ENCODE results near the gene TNN.
A peak's percentile ranks its signal among the peaks of the same experiment; 100 is the strongest.

Gene TNN

GRCh38 chr1:175150596-175151319, 83.1 kb downstream of the TNN start:
- no peak for DNase-seq

- peak; percentile 64 for DNase-seq
Measured at GRCh38 chr1:175152006-175152652, 84.5 kb downstream of the TNN start.

- peak; percentile 70 for DNase-seq
Measured at GRCh38 chr1:175154629-175155472, 87.2 kb downstream of the TNN start.

- no peak for DNase-seq
Measured at GRCh38 chr1:175155473-175155856, 87.8 kb downstream of the TNN start.

DNA sequence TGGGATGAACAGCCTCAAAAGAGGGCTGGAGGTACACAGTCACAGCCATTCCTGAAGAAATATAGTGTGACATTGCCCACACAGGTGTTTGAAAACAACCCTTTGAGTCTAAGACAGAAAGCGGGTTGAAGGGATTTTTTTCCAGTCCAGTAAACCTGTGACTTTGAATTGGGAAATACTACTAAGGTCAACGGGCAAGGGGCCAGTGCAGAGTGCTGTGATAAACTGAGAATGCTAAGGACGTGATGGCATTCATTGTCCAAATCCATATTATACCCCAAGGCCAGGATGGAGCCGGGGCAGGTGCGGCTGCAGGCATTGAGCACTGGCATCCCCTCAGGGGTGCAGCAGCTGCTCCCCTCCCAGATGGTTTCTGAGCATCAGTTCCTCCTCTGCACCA, 88.3 kb downstream of the TNN start:
- DNase-seq = no peak

DNA sequence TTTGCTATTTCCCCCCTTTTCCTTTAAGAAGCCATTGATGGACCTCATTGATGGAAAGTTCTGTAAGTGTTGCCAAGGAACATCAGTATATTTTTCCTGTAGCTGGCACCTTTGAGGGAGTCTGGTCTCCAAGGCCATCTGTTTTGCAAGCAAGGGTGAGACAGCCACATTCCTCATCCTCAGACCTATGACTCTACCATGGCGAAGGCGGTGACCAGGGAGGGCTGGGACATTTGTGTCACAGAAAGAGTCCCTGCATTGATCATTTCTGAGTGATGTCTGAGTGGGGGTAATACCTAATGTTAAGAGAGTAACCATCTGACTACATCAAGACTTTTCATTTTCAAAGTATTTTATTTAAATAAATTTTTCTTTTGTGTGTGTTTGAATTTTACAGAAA, 89.6 kb downstream of the TNN start:
- no peak for DNase-seq

- no peak for DNase-seq
Measured at GRCh38 chr1:175158170-175158591, 90.5 kb downstream of the TNN start.

DNA sequence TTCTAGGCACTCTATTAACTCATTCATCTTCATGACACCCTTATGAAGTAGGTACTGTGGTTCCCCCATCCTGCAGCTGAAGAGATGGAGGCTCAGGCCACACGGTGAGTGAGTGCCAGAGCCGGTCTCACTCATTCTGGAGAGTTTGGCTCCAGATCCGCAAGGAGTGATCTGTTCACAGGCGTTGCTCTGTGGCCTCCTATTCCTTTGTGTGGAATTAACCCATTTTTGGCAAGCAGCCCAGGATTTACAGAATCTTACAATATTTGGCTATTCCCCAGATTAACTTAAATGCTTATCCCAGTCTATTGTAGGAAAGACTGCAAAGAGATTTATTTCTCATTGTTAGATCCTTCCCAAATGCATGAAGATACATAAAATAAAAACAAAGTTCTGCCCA, 95.3 kb downstream of the TNN start:
- no peak for DNase-seq

GRCh38 chr1:175163702-175164101, 96.1 kb downstream of the TNN start:
- no peak for DNase-seq

- no peak for DNase-seq
Measured at GRCh38 chr1:175164751-175165150, 97.1 kb downstream of the TNN start.

DNA sequence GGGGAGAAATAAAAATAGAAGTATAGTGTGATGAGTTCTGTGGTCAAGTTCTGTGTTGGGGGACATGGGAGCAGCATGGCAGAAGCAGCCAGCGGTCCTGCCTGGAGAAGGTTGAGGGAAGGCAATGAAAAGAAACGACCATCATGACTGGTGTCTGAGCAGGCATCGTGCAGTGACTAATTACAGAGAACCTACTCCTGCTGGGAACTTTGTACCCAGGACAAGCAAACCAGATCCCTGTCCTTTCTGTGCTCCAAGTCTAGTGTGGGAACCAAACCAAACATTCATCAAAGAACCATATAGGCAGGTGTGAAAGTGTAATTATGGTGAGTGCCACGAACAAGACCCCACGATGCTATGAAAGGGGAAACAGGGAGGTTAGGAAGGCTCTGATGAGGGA, 99.1 kb downstream of the TNN start:
- no peak for DNase-seq

DNA sequence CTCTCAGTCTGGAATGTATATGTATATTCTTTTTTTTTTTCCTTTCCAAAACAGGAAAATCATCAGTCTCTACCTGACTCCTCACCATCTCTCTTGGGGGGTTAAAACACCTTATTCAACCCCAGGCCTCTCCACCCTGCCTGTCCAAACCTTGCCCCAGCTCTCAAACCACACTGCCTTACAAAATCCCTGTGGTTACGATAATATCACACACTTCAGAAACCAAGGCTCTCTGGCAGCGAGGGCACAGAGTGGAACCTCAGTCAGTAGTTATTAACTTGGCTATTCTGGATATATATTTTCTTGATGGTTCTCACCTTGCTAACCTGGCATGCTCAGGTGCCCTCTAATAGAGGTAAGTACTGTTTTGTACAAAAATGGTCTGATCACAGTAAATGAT, 100.2 kb downstream of the TNN start:
- no peak for DNase-seq

- DNase-seq = no peak
Measured at GRCh38 chr1:175168782-175169181, 101.1 kb downstream of the TNN start.

DNA sequence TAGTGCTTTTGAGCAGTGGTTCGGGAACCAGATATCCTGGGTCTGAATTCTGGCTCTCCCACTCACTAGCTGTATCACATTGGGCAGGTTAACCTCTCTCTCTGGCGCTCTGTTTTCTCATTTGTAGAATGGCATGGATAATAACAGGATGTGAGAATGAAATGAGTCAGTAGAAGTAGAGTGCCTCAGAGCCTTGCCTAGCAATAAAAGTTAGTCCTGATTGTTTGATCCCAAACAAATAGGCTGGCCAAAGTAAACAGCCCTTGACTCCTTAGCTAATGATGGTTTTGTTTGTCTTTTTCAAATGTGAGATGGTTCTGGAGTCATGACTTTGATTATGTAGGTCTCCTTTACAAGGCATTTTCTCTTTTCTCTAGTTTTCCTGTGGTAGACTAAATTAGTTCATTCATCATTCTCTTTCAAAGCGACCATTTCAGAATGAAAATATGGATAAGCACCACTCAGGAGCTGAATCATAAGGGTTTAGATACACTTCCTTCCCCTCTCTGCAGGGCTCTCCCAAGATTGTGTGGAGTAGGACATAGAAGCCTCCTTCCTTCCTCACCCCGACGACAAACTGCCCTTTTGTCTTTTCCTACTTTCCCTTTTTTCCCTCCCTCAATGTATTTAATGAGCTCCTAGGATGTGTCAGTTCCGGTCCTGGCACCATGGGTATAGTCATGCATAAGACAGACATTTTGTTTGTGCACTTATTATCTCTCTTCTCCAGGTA, 101.8 kb downstream of the TNN start:
- DNase-seq = no peak

GRCh38 chr1:175171036-175171913, 103.6 kb downstream of the TNN start:
- no peak for DNase-seq

- no peak for DNase-seq
Measured at GRCh38 chr1:175172503-175172902, 104.9 kb downstream of the TNN start.

GRCh38 chr1:175173531-175173930, 105.9 kb downstream of the TNN start:
- DNase-seq = no peak

GRCh38 chr1:175174309-175175102, 106.9 kb downstream of the TNN start:
- no peak for DNase-seq

DNA sequence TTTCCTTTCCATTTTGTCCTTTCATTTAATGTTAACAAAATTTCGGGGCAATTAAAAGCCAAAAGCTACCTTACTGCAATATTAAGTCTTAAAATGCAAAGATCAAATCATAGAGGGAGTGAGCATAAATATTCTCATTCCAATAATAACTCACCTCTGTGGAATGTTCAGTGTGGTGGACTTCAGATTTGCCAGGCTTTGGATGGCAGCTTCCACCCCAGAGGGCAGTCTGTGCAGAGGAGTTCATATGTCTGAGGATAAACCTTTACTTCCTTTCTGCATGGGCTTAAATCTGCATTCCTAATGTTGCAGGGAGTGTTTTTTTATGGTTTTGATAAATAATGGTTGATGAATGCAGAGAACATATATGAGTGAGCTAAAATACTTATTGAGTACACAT, 108.6 kb downstream of the TNN start:
- no peak for DNase-seq

GRCh38 chr1:175178056-175178455, 110.4 kb downstream of the TNN start:
- no peak for DNase-seq

DNA sequence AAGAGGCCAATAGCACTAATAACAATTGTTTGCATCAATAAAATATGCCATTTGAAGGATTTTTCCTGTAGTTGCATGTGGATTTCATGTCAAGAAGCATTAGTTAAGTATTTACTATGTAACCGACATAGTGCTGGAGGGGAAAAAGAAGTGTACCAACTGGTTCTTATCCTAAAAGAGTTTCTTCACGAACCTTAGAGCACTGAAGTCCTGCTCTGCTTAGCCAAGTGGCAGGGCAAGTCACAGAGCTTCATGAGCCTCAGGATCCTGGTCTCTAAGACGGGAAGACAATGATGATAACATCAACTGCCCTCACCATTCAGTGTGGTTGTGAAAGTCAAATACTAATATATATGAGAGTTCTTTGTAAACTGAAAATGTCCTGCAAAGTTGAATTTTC, 110.8 kb downstream of the TNN start:
- DNase-seq = no peak
